ENCODE results near the gene OPCML.
A peak's percentile ranks its signal among the peaks of the same experiment; 100 is the strongest.

The OPCML gene

GRCh38 chr11:133118563-133119268, 413.6 kb downstream of the OPCML start:
- peaks cover 0 to 2% of the 10 kb centered on the region in 2 donors for H3K27me3 ChIP-seq (ENCODE audit: control insufficient read depth in 1 of 2, insufficient read depth in 2 of 2, low read length in 2 of 2)
- no peak overlapping the region for H3K27ac ChIP-seq (ENCODE audit: low read length)
- H3K9me3 ChIP-seq (ENCODE audit: control insufficient read depth in 2 of 2, low read length in 2 of 2), result no peaks in the 10 kb centered on the region
- H3K4me3 ChIP-seq (ENCODE audit: low read length in 2 of 2), result no peak overlapping the region
- no peak overlapping the region for H3K9ac ChIP-seq (ENCODE audit: low read length in 2 of 2)
- H3K4me1 ChIP-seq (ENCODE audit: control insufficient read depth, insufficient read depth, low read length), result peaks cover 3% of the 10 kb centered on the region
- H3K36me3 ChIP-seq (ENCODE audit: control insufficient read depth in 2 of 2, insufficient read depth in 2 of 2, low read length in 2 of 2), result no peaks in the 10 kb centered on the region

- Histone ChIP-seq H3K27me3 (ENCODE audit: control insufficient read depth in 1 of 2, insufficient read depth in 2 of 2, low read length in 2 of 2) (no peaks in the 10 kb centered on the region), H3K4me3 (ENCODE audit: low read length in 2 of 2) (no peak overlapping the region), H3K9me3 (ENCODE audit: control insufficient read depth in 2 of 2, low read length in 2 of 2) (peaks cover 0 to 3% of the 10 kb centered on the region in 2 donors), H3K9ac (ENCODE audit: low read length in 2 of 2) (no peak overlapping the region), H3K36me3 (ENCODE audit: control insufficient read depth in 2 of 2, insufficient read depth in 2 of 2, low read length in 2 of 2) (no peaks in the 10 kb centered on the region), H3K4me1 (ENCODE audit: control insufficient read depth, insufficient read depth, low read length) (peaks cover 3% of the 10 kb centered on the region), H3K27ac (ENCODE audit: low read length) (no peak overlapping the region)
Observed at GRCh38 chr11:133115099-133115498, 417.2 kb downstream of the OPCML start.

GRCh38 chr11:133107763-133108162, 424.5 kb downstream of the OPCML start:
- peaks cover 0 to 3% of the 10 kb centered on the region in 2 donors for H3K9me3 ChIP-seq (ENCODE audit: control insufficient read depth in 2 of 2, low read length in 2 of 2)
- no peak overlapping the region for H3K27ac ChIP-seq (ENCODE audit: low read length)
- no peak overlapping the region for H3K9ac ChIP-seq (ENCODE audit: low read length in 2 of 2)
- no peak overlapping the region for H3K4me3 ChIP-seq (ENCODE audit: low read length in 2 of 2)
- no peaks in the 10 kb centered on the region for H3K4me1 ChIP-seq (ENCODE audit: control insufficient read depth, insufficient read depth, low read length)
- H3K36me3 ChIP-seq (ENCODE audit: control insufficient read depth in 2 of 2, insufficient read depth in 2 of 2, low read length in 2 of 2), result no peaks in the 10 kb centered on the region
- peaks cover 0 to 2% of the 10 kb centered on the region in 2 donors for H3K27me3 ChIP-seq (ENCODE audit: control insufficient read depth in 1 of 2, insufficient read depth in 2 of 2, low read length in 2 of 2)

- H3K4me3 ChIP-seq (ENCODE audit: low read length in 2 of 2), result no peak overlapping the region
- H3K27ac ChIP-seq (ENCODE audit: low read length), result no peak overlapping the region
- peaks cover 0 to 2% of the 10 kb centered on the region in 2 donors for H3K27me3 ChIP-seq (ENCODE audit: control insufficient read depth in 1 of 2, insufficient read depth in 2 of 2, low read length in 2 of 2)
- H3K4me1 ChIP-seq (ENCODE audit: control insufficient read depth, insufficient read depth, low read length), result no peaks in the 10 kb centered on the region
- H3K9ac ChIP-seq (ENCODE audit: low read length in 2 of 2), result no peak overlapping the region
- no peaks in the 10 kb centered on the region for H3K9me3 ChIP-seq (ENCODE audit: control insufficient read depth in 2 of 2, low read length in 2 of 2)
- no peaks in the 10 kb centered on the region for H3K36me3 ChIP-seq (ENCODE audit: control insufficient read depth in 2 of 2, insufficient read depth in 2 of 2, low read length in 2 of 2)
Observed at GRCh38 chr11:133107136-133107535, 425.2 kb downstream of the OPCML start.

- H3K27ac ChIP-seq (ENCODE audit: low read length), result no peak overlapping the region
- no peaks in the 10 kb centered on the region for H3K4me1 ChIP-seq (ENCODE audit: control insufficient read depth, insufficient read depth, low read length)
- H3K9ac ChIP-seq (ENCODE audit: low read length in 2 of 2), result no peak overlapping the region
- H3K9me3 ChIP-seq (ENCODE audit: control insufficient read depth in 2 of 2, low read length in 2 of 2), result no peaks in the 10 kb centered on the region
- no peak overlapping the region for H3K4me3 ChIP-seq (ENCODE audit: low read length in 2 of 2)
- peaks cover 0 to 2% of the 10 kb centered on the region in 2 donors for H3K27me3 ChIP-seq (ENCODE audit: control insufficient read depth in 1 of 2, insufficient read depth in 2 of 2, low read length in 2 of 2)
- no peaks in the 10 kb centered on the region for H3K36me3 ChIP-seq (ENCODE audit: control insufficient read depth in 2 of 2, insufficient read depth in 2 of 2, low read length in 2 of 2)
Observed at GRCh38 chr11:133106417-133106816, 425.9 kb downstream of the OPCML start.

GRCh38 chr11:133104009-133104744, 428.1 kb downstream of the OPCML start:
- Histone ChIP-seq H3K4me3 (ENCODE audit: low read length in 2 of 2) (no peak overlapping the region), H3K36me3 (ENCODE audit: control insufficient read depth in 2 of 2, insufficient read depth in 2 of 2, low read length in 2 of 2) (no peaks in the 10 kb centered on the region), H3K27ac (ENCODE audit: low read length) (no peak overlapping the region), H3K4me1 (ENCODE audit: control insufficient read depth, insufficient read depth, low read length) (no peaks in the 10 kb centered on the region), H3K27me3 (ENCODE audit: control insufficient read depth in 1 of 2, insufficient read depth in 2 of 2, low read length in 2 of 2) (peaks cover 0 to 2% of the 10 kb centered on the region in 2 donors), H3K9me3 (ENCODE audit: control insufficient read depth in 2 of 2, low read length in 2 of 2) (no peaks in the 10 kb centered on the region), H3K9ac (ENCODE audit: low read length in 2 of 2) (no peak overlapping the region)

GRCh38 chr11:133096981-133097380, 435.3 kb downstream of the OPCML start:
- H3K9me3 ChIP-seq (ENCODE audit: control insufficient read depth in 2 of 2, low read length in 2 of 2), result no peaks in the 10 kb centered on the region
- no peak overlapping the region for H3K9ac ChIP-seq (ENCODE audit: low read length in 2 of 2)
- no peak overlapping the region for H3K4me3 ChIP-seq (ENCODE audit: low read length in 2 of 2)
- H3K4me1 ChIP-seq (ENCODE audit: control insufficient read depth, insufficient read depth, low read length), result no peaks in the 10 kb centered on the region
- H3K27me3 ChIP-seq (ENCODE audit: control insufficient read depth in 1 of 2, insufficient read depth in 2 of 2, low read length in 2 of 2), result no peaks in the 10 kb centered on the region
- no peaks in the 10 kb centered on the region for H3K36me3 ChIP-seq (ENCODE audit: control insufficient read depth in 2 of 2, insufficient read depth in 2 of 2, low read length in 2 of 2)
- H3K27ac ChIP-seq (ENCODE audit: low read length), result no peak overlapping the region

GRCh38 chr11:133086518-133086917, 445.8 kb downstream of the OPCML start:
- Histone ChIP-seq H3K27me3 (ENCODE audit: control insufficient read depth in 1 of 2, insufficient read depth in 2 of 2, low read length in 2 of 2) (peaks cover 24 to 30% of the 10 kb centered on the region in 2 donors), H3K27ac (ENCODE audit: low read length) (no peak overlapping the region), H3K9me3 (ENCODE audit: control insufficient read depth in 2 of 2, low read length in 2 of 2) (no peaks in the 10 kb centered on the region), H3K9ac (ENCODE audit: low read length in 2 of 2) (no peak overlapping the region), H3K36me3 (ENCODE audit: control insufficient read depth in 2 of 2, insufficient read depth in 2 of 2, low read length in 2 of 2) (no peaks in the 10 kb centered on the region), H3K4me3 (ENCODE audit: low read length in 2 of 2) (no peak overlapping the region), H3K4me1 (ENCODE audit: control insufficient read depth, insufficient read depth, low read length) (peaks cover 5% of the 10 kb centered on the region)

- no peaks in the 10 kb centered on the region for H3K9me3 ChIP-seq (ENCODE audit: control insufficient read depth in 2 of 2, low read length in 2 of 2)
- H3K27ac ChIP-seq (ENCODE audit: low read length), result no peak overlapping the region
- peak overlapping the region in 1 of 2 donors; percentile 72 for H3K4me3 ChIP-seq (ENCODE audit: low read length in 2 of 2)
- no peak overlapping the region for H3K9ac ChIP-seq (ENCODE audit: low read length in 2 of 2)
- H3K27me3 ChIP-seq (ENCODE audit: control insufficient read depth in 1 of 2, insufficient read depth in 2 of 2, low read length in 2 of 2), result peaks cover 34 to 37% of the 10 kb centered on the region in 2 donors
- H3K36me3 ChIP-seq (ENCODE audit: control insufficient read depth in 2 of 2, insufficient read depth in 2 of 2, low read length in 2 of 2), result no peaks in the 10 kb centered on the region
- H3K4me1 ChIP-seq (ENCODE audit: control insufficient read depth, insufficient read depth, low read length), result peaks cover 5% of the 10 kb centered on the region
Observed at GRCh38 chr11:133082841-133083488, 449.3 kb downstream of the OPCML start.

GRCh38 chr11:133082453-133082781, 449.9 kb downstream of the OPCML start:
- Histone ChIP-seq H3K27me3 (ENCODE audit: control insufficient read depth in 1 of 2, insufficient read depth in 2 of 2, low read length in 2 of 2) (peaks cover 33 to 35% of the 10 kb centered on the region in 2 donors), H3K9me3 (ENCODE audit: control insufficient read depth in 2 of 2, low read length in 2 of 2) (no peaks in the 10 kb centered on the region), H3K36me3 (ENCODE audit: control insufficient read depth in 2 of 2, insufficient read depth in 2 of 2, low read length in 2 of 2) (no peaks in the 10 kb centered on the region), H3K27ac (ENCODE audit: low read length) (no peak overlapping the region), H3K4me3 (ENCODE audit: low read length in 2 of 2) (no peak overlapping the region), H3K9ac (ENCODE audit: low read length in 2 of 2) (no peak overlapping the region), H3K4me1 (ENCODE audit: control insufficient read depth, insufficient read depth, low read length) (peaks cover 5% of the 10 kb centered on the region)

Data from stomach smooth muscle (tissue), 2 donors.